ENCODE data around the gene GRIP2.
A peak's percentile ranks its signal among the peaks of the same experiment; 100 is the strongest.

GRIP2 gene

DNA sequence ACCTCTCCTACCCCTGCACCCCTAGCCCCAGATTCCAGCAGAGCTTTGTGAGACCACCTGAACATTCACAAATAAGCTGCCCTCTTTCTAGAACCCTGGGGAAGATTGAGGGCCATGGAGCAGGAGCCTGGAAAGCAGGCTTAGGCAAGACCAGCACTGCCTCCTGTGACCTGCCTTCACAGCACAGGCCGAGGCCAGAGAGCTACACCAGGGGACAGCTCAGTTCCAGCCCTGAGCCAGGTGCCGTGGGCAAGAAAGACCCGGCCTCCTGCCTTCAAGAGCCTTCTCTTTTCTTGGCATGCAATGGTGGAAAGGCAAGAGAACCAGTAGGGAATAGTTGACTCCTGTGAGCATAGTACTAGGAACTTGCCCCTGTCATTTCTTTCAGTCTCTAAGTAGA, 89.6 kb downstream of the GRIP2 start:
- DNase-seq = no peak

DNA sequence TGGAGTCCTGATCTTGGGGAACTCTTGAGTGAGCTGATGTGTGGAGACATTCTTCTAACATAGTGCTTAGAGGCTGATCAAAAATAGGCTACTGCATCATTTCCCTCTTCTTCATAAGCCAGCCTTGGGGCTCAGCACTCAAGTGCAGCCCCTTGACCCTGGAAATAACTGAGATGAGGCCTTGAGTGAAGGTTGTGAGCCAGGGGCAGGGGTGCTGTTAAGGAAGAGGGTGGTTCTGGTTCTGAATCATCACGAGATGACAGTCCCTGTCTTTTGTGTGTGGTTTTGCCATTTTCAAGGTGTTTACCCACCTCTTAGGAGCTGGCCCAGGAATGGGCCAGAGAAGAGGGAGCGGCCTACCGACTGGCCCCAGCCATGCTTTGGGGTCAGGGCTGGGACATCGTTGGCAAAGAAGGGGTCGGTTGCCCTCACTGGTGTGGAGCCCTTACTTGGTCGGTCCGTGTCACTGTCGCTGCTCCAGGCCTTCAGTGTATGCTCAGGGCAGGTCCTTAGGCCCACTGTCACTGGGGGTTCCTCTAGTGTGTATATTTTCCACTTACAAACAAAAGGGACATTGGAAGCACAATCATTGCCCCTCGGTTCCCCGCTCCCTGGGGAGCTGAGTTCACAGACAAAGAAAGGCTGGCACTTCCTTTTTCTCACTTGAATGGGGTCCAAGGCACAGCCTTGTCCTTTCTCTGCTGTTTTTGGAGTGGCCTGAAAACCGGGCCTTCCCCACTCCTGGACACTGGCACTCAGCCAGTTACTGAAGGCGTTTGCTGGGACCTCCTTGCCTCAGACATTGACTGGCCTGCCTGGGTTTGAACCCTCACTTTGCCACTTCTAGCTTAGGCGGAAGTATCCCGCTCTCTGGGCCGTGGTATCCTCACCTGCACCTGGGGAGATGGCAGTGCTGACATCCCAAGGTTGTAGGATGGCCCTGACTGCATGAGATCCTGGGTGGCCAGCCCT, 91.1 kb downstream of the GRIP2 start:
- DNase-seq = no peak

DNA sequence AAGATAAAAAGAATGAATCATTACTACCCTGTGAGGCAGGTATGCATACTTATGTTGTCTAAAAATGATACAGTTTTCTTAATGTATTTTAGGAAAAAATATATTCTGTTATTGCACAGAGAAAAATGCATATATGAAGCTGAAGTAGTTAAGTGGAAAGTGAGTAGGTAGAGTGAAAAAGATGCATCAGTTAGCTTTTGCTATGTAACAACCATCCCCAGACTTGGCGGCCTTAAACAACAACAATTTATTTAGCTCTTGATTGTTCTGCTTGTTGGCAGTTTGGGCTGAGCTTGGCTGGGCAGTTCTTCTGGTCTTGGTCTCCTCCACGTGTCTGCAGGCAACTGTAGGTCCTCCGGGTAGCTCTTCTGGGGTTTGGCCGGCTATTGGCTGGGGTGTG, 92.1 kb downstream of the GRIP2 start:
- DNase-seq = no peak

DNA sequence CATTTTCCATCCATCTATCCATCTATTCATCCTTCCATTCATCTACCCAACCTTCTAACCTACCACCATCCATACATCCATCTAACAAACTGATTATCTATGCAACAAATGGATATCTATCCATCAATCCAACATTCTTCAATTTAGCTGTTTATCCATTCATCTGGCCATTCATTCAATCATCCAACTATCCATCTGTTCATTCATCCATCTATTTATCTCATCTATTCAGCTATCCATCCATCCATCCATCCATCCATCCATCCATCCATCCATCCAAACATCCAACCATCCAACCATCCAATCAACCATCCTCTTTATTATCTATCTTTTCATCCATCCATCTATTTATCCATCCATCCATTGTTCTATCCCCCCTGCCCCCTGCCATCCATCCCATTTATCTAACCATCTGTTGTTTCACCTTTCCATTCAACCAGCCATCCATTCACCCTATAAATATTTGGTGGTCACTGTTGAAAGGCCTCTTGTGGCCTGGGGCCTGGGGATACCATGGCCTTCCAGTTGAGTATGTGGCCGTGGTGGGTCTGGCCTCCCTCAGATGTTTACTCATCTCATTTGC, 93.1 kb downstream of the GRIP2 start:
- no peak for DNase-seq

DNA sequence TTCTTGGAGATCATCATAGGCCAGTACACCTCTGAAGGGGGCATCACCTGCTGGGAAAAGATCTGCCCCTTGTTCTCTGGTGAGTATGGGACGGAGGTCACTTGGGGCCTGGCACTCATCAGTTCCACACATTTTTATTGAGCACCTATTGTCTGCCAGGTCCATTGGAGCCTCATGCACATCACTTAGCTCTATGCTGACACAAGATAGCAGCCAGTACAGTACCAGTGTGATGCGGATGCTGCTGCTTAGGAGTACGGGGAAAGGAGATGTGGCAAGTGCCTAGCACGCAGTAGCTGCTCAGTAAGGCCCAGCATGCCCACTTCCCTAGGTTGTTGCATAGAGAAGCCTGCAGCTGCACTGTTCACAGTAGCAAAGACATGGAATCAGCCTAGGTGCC, 94.4 kb downstream of the GRIP2 start:
- no peak for DNase-seq

DNA sequence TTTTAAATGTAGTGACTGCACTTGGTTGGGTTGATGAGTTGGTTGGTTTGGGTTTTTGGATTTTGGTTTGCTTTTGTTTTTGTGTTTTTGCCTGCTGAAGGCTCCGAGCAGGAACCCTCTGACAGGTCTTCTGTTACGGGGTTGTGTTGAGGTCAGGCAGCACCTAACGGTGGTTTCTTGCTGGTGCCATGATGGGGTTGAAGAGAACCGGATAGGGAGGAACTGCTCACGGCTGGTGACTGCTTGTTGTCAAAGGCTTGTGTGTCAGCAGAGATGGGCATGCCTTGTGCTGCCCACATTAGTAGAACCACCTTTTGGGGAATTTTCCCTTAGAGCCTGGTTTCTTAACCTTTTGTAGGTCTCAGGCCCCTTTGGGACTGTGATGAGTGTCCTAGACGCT, 95.8 kb downstream of the GRIP2 start:
- no peak for DNase-seq

DNA sequence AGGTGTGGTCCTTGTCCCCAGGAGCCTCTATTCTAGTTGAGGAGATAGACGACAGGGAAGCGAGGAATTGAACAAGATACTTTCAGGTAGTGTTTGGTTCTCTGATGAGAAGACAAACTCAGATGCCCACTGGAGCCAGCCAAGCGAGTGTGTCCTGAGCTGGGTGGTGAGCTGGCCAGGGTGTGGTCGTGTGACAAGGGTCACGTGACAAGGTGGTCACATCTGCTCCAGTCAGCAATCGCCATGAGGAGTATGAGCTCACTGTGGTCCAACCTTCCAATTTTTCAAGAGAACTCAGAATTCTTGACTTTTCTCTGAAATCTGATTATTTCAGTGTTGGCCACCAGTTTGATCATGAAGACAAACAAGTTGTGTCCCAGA, 98.2 kb downstream of the GRIP2 start:
- no peak for DNase-seq

DNA sequence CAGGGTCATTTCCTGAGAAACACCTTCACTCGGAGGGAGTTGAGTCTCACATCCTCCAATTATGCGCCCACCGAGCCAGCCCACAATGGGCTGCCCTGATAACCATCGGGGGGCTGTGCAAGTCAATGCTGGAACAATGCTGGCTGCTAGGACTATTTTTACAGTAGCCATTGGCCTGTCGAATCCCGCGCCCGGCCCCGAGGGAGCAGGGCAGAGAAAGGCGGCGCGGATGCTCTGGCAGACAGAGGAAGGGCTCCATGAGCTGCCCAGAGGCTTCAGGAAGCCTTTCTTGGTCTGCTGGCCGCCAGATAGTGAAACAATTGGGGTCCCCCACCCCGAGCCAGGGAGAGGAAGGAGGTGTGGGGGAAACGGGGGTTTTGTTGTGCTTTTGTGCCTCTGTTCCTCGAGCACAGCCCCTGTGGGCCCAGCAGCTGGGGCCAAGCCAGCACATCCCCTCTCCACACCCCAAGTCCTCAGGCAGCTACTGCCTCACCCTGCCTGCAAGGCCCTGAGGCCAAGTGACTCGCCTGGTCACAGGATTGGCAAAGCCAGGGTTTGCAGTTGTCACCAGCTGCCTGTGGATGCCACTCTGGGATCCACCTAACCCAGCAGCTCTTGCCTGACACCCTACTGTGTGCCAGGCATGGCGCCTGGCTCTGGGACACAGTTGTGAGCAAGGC, 98.8 kb downstream of the GRIP2 start:
- no peak for DNase-seq

DNA sequence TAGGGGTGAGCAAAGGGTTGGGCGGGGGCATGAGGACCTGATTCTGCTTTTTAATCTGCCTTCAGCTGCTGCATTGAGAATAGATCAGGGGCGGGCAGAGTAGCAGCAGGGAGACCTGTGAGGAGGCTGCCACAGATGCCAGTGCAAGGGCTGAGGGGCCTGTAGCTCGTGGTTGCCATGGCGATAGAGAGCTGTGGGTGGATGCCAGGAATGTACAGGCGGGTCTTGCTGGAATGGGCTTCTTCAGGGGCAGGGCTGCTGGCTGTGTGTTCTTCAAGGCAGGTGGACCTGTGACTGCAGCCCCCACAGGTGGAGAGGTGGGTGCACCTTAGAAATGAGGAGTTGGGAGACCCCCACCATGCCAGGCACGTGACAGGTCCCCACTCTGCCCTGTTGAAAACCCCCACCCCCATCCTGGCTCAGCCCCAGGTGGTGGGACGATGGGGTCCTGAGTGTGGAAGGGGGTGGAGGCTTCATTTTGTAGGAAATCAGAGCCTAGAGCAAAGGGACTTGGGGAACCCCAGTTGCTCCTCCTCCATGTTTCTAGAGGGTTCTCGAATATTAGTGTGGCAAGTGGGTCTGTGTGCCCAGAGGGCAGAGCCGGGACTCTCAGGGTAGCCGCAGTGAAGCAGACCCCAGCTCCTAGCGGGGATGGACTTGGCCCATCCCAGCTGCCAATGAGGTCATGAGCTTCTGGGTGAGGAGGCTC, 99.5 kb downstream of the GRIP2 start:
- DNase-seq = peak; percentile 66

DNA sequence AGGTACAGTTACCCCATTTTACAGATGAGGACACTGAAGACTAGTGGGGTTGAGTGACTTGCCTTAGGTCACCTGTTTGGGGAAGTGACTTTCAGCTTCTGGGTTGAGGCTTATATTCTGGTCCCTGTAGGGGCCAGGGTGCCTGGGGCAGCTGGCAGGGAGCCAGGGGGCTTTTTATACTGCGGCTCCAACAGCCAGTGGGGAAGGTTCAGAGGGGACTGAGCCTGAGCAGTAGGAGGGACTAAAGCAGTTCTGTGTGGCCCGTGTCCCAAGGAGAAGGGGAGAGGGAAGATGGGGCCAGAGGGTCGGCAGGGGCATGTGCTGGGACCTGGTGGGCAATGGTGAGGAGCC, 100.0 kb downstream of the GRIP2 start:
- DNase-seq = no peak

DNA sequence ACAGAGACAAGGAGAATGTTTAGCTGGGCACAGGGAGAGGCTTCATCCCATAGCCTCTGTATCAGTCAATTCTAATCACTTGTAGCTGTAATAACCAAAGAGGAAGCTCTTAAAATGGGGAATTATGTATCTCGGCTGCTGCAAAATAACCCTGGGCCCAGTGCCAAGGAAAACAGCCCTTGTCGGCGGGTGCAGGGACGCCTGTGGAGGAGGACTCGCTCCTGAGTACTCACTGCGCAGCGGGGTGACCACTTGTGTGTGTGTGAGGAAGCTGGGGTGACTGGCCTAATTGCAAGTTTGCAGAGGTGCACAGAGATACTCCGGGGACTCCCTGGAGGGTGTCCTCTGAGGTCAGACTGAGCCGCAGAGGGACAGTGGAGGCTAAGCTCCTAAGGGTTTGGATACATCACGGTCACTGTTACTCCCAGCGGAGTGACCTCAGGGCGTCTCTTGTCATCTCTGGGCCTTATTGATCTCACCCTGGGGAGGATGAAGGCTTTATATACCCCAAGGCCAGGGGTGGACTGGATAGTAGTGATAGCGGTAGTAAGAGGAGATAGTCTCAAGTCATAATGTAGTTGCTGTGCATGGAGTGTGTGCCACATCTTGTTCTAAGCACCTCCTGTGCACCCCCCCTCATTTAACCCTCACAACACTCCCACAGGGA, 100.5 kb downstream of the GRIP2 start:
- DNase-seq = no peak

Measured in retina (tissue), 1 donor.